Vagina (tissue), 2 donors: ENCODE data around the gene AADACL4.

Source experiments
- POLR2A ChIP-seq, 2 donors: fragments of 450-650 bp; IDR thresholded peaks; one replicate each; pipeline ENCODE4 v1.6.1; 2017; ENCODE audit warnings: antibody characterized with exemption in 2 of 2, mild to moderate bottlenecking in 2 of 2, moderate library complexity in 2 of 2
- POLR2AphosphoS5 ChIP-seq, 2 donors: sonication (generic); formaldehyde crosslinking; IDR thresholded peaks; one replicate each; pipeline ENCODE4 v1.9.0; 2017; ENCODE audit warnings: antibody characterized with exemption in 2 of 2, mild to moderate bottlenecking in 2 of 2, low read depth in 1 of 2; ENCODE audit not compliant: insufficient read depth in 1 of 2
- TF ChIP-seq, protein P1 (sequence below), 3 experiments: fragments of 450-650 bp in 2 of 3; fragments of 200-600 bp in 1 of 3; sonication (generic) in 1 of 3; IDR thresholded peaks; one replicate each; pipeline ENCODE4 v1.5.1; 2017 to 2019; ENCODE audit warnings: antibody characterized with exemption in 3 of 3, mild to moderate bottlenecking in 2 of 3, moderate library complexity in 2 of 3

- TF ChIP-seq, protein P1, sequence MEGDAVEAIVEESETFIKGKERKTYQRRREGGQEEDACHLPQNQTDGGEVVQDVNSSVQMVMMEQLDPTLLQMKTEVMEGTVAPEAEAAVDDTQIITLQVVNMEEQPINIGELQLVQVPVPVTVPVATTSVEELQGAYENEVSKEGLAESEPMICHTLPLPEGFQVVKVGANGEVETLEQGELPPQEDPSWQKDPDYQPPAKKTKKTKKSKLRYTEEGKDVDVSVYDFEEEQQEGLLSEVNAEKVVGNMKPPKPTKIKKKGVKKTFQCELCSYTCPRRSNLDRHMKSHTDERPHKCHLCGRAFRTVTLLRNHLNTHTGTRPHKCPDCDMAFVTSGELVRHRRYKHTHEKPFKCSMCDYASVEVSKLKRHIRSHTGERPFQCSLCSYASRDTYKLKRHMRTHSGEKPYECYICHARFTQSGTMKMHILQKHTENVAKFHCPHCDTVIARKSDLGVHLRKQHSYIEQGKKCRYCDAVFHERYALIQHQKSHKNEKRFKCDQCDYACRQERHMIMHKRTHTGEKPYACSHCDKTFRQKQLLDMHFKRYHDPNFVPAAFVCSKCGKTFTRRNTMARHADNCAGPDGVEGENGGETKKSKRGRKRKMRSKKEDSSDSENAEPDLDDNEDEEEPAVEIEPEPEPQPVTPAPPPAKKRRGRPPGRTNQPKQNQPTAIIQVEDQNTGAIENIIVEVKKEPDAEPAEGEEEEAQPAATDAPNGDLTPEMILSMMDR (IDR thresholded peaks at IDR 0.05): no peak
- no peak for TF ChIP-seq POLR2AphosphoS5 (IDR thresholded peaks at IDR 0.05; ENCODE audit: insufficient read depth in 1 of 2, low read depth in 1 of 2)
- TF ChIP-seq POLR2A (IDR thresholded peaks at IDR 0.05): no peak
Observed at GRCh38 chr1:12621346-12622335, 22.2 kb upstream of the AADACL4 start.
